Left lung (tissue), 10 donors: ENCODE results near the gene MRPL41. TPM values are rescaled to one million over a fixed set of nuclear protein-coding genes. Genes with fewer than 3 reads are reported as not detected.
A peak's percentile ranks its signal among the peaks of the same experiment; 100 is the strongest.

Source experiments
- ATAC-seq: fragments of 200-7000 bp; cut with Tn5 transposase; one replicate; pipeline ENCODE4 v1.9.1; 2020; ENCODE audit warnings: moderate library complexity
- DNase-seq, 4 donors: peaks; one replicate each; pipeline ENCODE4 v3.0.0-alpha.2; 2013 to 2020
- H3K27ac ChIP-seq, 2 donors: fragments of 200-600 bp; sonication (generic) in 1 of 2; one replicate each; pipeline versions ENCODE4 v1.5.0 to v1.8.0; 2020 to 2021
- H3K27me3 ChIP-seq, 2 donors: fragments of 200-600 bp; sonication (generic) in 1 of 2; one replicate each; pipeline versions ENCODE4 v1.5.0 to v1.8.0; 2020 to 2021
- H3K36me3 ChIP-seq, 2 donors: fragments of 200-600 bp; sonication (generic) in 1 of 2; one replicate each; pipeline versions ENCODE4 v1.5.0 to v1.8.0; 2020 to 2021
- H3K4me1 ChIP-seq, 2 donors: fragments of 200-600 bp; one replicate each; pipeline ENCODE4 v1.8.0; 2021
- H3K4me3 ChIP-seq, 2 donors: fragments of 200-600 bp; sonication (generic) in 1 of 2; one replicate each; pipeline versions ENCODE4 v1.5.0 to v1.8.0; 2020 to 2021; ENCODE audit warnings: mild to moderate bottlenecking in 1 of 2
- H3K9me3 ChIP-seq, 2 donors: fragments of 200-600 bp; sonication (generic) in 1 of 2; one replicate each; pipeline versions ENCODE4 v1.5.0 to v1.8.0; 2020 to 2021
- CTCF ChIP-seq, 2 donors: fragments of 200-600 bp; sonication (generic) in 1 of 2; IDR thresholded peaks; one replicate each; pipeline versions ENCODE4 v1.5.0 to v1.8.0; 2021; ENCODE audit warnings: antibody characterized with exemption in 2 of 2
- intact Hi-C, 2 donors: fragments of 100-400 bp; cut with DNase I; formaldehyde crosslinking; loops; one replicate each; pipeline versions ENCODE4 v1.11.2 to v1.14.2; 2022
- polyA plus RNA-seq, 6 donors: library from polyadenylated mRNA; unstranded; fragments of 120-200 nt; gene quantifications; one replicate each; pipeline ENCODE4 v1.2.1, GENCODE V29; 2013; ENCODE audit not compliant: insufficient read length in 6 of 6
- total RNA-seq, 2 donors: library from RNA; stranded (reverse); fragmentation: NEBNext Ultra II Directional; extraction: Animal tissue kit (Norgen Biotek cat#: 25700); gene quantifications; one replicate each; pipeline ENCODE4 v1.2.1, GENCODE V29; 2021
- donor health status: DM: no; HTN: yes; CAD: no.
- donor health status: DM: no; HTN: no; CAD: no.

Gene MRPL41
- total and polyA plus RNA-seq, 8 donors = 10.9 to 49.1 (median 18.4) TPM

- Histone ChIP-seq H3K4me1 (peaks cover 11 to 36% of the 10 kb centered on the region in 2 donors), H3K4me3 (no peak overlapping the region), H3K27me3 (no peaks in the 10 kb centered on the region), H3K27ac (no peak overlapping the region), H3K9me3 (no peaks in the 10 kb centered on the region), H3K36me3 (peaks cover 0 to 53% of the 10 kb centered on the region in 2 donors)
- ATAC-seq = no peak
- intact Hi-C loops = no loop called here
- no peak for TF ChIP-seq CTCF (IDR thresholded peaks at IDR 0.05)
- DNase-seq = no peak
Observed at GRCh38 chr9:137575716-137576411, 24.2 kb downstream of the MRPL41 start.

GRCh38 chr9:137578518-137579258 lies 27.0 kb downstream of the MRPL41 start, which contains the start of gene DPH7:
DPH7 (minus strand) TSS chr9:137578925; CDS start chr9:137578777, 148 bp downstream.
- intact Hi-C loops = no loop called here

GRCh38 chr9:137579259-137579604 lies 27.6 kb downstream of the MRPL41 start:
- intact Hi-C loops = no loop called here
- Histone ChIP-seq H3K27me3 (no peaks in the 10 kb centered on the region), H3K9me3 (no peaks in the 10 kb centered on the region), H3K36me3 (peaks cover 0 to 50% of the 10 kb centered on the region in 2 donors), H3K4me3 (peak overlapping the region; percentile 84 to 86), H3K27ac (peak overlapping the region; percentile 41 to 85), H3K4me1 (peaks cover 11 to 36% of the 10 kb centered on the region in 2 donors)
- no peak for TF ChIP-seq CTCF (IDR thresholded peaks at IDR 0.05)
- no peak for ATAC-seq
- no peak for DNase-seq

More at GRCh38 chr9:137578518-137579258, 27.0 kb downstream of the MRPL41 start, which contains the start of gene DPH7:
- Histone ChIP-seq H3K36me3 (peaks cover 0 to 50% of the 10 kb centered on the region in 2 donors), H3K4me1 (peaks cover 11 to 36% of the 10 kb centered on the region in 2 donors), H3K27me3 (no peaks in the 10 kb centered on the region), H3K9me3 (no peaks in the 10 kb centered on the region), H3K4me3 (peak within 1 kb of the TSS; percentile 84 to 86), H3K27ac (peak within 1 kb of the TSS; percentile 41 to 85)
- ATAC-seq (peak; percentile 99), DNase-seq (peak; percentile 91 to 100 (median 95))
- TF ChIP-seq CTCF (IDR thresholded peaks at IDR 0.05) = peak; percentile 92 to 96

GRCh38 chr9:137580209-137580953 lies 28.7 kb downstream of the MRPL41 start:
- Histone ChIP-seq H3K27me3 (no peaks in the 10 kb centered on the region), H3K36me3 (peaks cover 0 to 48% of the 10 kb centered on the region in 2 donors), H3K9me3 (no peaks in the 10 kb centered on the region), H3K4me3 (no peak overlapping the region), H3K4me1 (peaks cover 11 to 35% of the 10 kb centered on the region in 2 donors), H3K27ac (no peak overlapping the region)
- no peak for TF ChIP-seq CTCF (IDR thresholded peaks at IDR 0.05)
- no peak for ATAC-seq
- no peak for DNase-seq
- intact Hi-C loops = no loop called here
